GM06990 (cell line): Measurements from ENCODE around the gene SLC35A4.

ENCODE experiments used
- DNase-seq: peaks from one replicate; pipeline ENCODE4 v3.0.0-alpha.2; 2011; ENCODE audit not compliant: insufficient read length; ENCODE audit errors: extremely low read depth
- H3K27me3 ChIP-seq: replicated peaks from 2 replicates; pipeline ENCODE4 v1.6.0; 2011; ENCODE audit warnings: low read length; ENCODE audit not compliant: control insufficient read depth, insufficient read depth
- H3K36me3 ChIP-seq: 2 replicates; pipeline ENCODE4 v1.5.1; 2011; ENCODE audit warnings: low read length; ENCODE audit not compliant: control insufficient read depth, insufficient read depth
- H3K4me3 ChIP-seq: replicated peaks from 2 replicates; pipeline ENCODE4 v1.5.1; 2011; ENCODE audit warnings: low read depth, mild to moderate bottlenecking, control low read depth, low read length
- CTCF ChIP-seq: IDR thresholded peaks from 2 replicates; pipeline ENCODE4 v1.5.1; 2011; ENCODE audit warnings: low read length, control low read depth, mild to moderate bottlenecking, inconsistent platforms; ENCODE audit not compliant: insufficient read depth, poor library complexity, severe bottlenecking

SLC35A4 gene

GRCh38 chr5:140603734-140604133, 39.1 kb downstream of the SLC35A4 start:
- no peak for TF ChIP-seq CTCF
- no peaks in the 10 kb centered on the region for H3K36me3 ChIP-seq
- no peak for DNase-seq

GRCh38 chr5:140605879-140606278, 41.3 kb downstream of the SLC35A4 start:
- H3K36me3 ChIP-seq: no peaks in the 10 kb centered on the region
- no peaks in the 10 kb centered on the region for H3K27me3 ChIP-seq
- no peak for TF ChIP-seq CTCF
- DNase-seq: no peak
- H3K4me3 ChIP-seq: no peak overlapping the region

More at GRCh38 chr5:140603734-140604133, 39.1 kb downstream of the SLC35A4 start:
- H3K27me3 ChIP-seq: no peaks in the 10 kb centered on the region
- no peak overlapping the region for H3K4me3 ChIP-seq

- no peak for TF ChIP-seq CTCF
- H3K36me3 ChIP-seq: no peaks in the 10 kb centered on the region
- H3K27me3 ChIP-seq: no peaks in the 10 kb centered on the region
- H3K4me3 ChIP-seq: no peak overlapping the region
- no peak for DNase-seq
Measured at GRCh38 chr5:140607031-140607430, 42.4 kb downstream of the SLC35A4 start.

- no peaks in the 10 kb centered on the region for H3K36me3 ChIP-seq
- TF ChIP-seq CTCF: no peak
- no peaks in the 10 kb centered on the region for H3K27me3 ChIP-seq
Measured at GRCh38 chr5:140608722-140609121, 44.1 kb downstream of the SLC35A4 start.

GRCh38 chr5:140609126-140609525, 44.5 kb downstream of the SLC35A4 start:
- no peak overlapping the region for H3K4me3 ChIP-seq
- H3K36me3 ChIP-seq: no peaks in the 10 kb centered on the region
- TF ChIP-seq CTCF: no peak
- DNase-seq: no peak
- no peaks in the 10 kb centered on the region for H3K27me3 ChIP-seq

More at GRCh38 chr5:140608722-140609121, 44.1 kb downstream of the SLC35A4 start:
- DNase-seq: no peak
- no peak overlapping the region for H3K4me3 ChIP-seq

- no peak for TF ChIP-seq CTCF
- Histone ChIP-seq H3K4me3 (no peak overlapping the region), H3K27me3 (no peaks in the 10 kb centered on the region), H3K36me3 (no peaks in the 10 kb centered on the region)
- DNase-seq: no peak
Measured at GRCh38 chr5:140611020-140611521, 46.4 kb downstream of the SLC35A4 start.
